Testis (tissue), 3 donors: ENCODE measurements around the gene LRFN5. TPM values are rescaled to one million over a fixed set of nuclear protein-coding genes. Genes with fewer than 3 reads are reported as not detected.

Source experiments
- DNase-seq: peaks from one replicate; pipeline ENCODE4 v3.0.0-alpha.2; 2019
- H3K27ac ChIP-seq, 2 donors: fragments of 200-600 bp; sonication (generic); one replicate each; pipeline ENCODE4 v1.5.1; 2019
- H3K27me3 ChIP-seq: fragments of 200-600 bp; sonication (generic); one replicate; pipeline ENCODE4 v1.5.1; 2019
- H3K36me3 ChIP-seq: fragments of 200-600 bp; sonication (generic); one replicate; pipeline ENCODE4 v1.5.1; 2017; ENCODE audit warnings: low read depth; ENCODE audit errors: missing control alignments
- H3K4me1 ChIP-seq: fragments of 200-600 bp; sonication (generic); one replicate; pipeline ENCODE4 v1.5.1; 2019
- H3K4me3 ChIP-seq, 2 donors: fragments of 200-600 bp; sonication (generic); one replicate each; pipeline ENCODE4 v1.5.1; 2017 to 2019
- H3K9me3 ChIP-seq: fragments of 200-600 bp; sonication (generic); one replicate; pipeline ENCODE4 v1.5.1; 2017
- CTCF ChIP-seq, 3 experiments: fragments of 450-650 bp in 2 of 3; fragments of 200-600 bp in 1 of 3; sonication (generic) in 1 of 3; IDR thresholded peaks; one replicate each; pipeline ENCODE4 v1.5.1; 2016 to 2019; ENCODE audit warnings: antibody characterized with exemption in 3 of 3, mild to moderate bottlenecking in 2 of 3, moderate library complexity in 1 of 3
- POLR2A ChIP-seq: fragments of 450-650 bp; IDR thresholded peaks from one replicate; pipeline ENCODE4 v1.6.1; 2017; ENCODE audit warnings: antibody characterized with exemption, mild to moderate bottlenecking, moderate library complexity
- WGBS, 2 donors: methylation state at CpG; one replicate each; pipeline ENCODE4 v1.1.5; 2018; 5-methylcytosine and 5-hydroxymethylcytosine counted together
- intact Hi-C: fragments of 100-400 bp; cut with DNase I; formaldehyde crosslinking; loops from one replicate; pipeline ENCODE4 v1.15.1; 2023; ENCODE audit warnings: low total_unique reads
- polyA plus RNA-seq: library from polyadenylated mRNA; stranded (reverse); fragments of 350-450 nt; fragmentation: Illumina TruSeq; extraction: RNeasy Lipid Tissue Mini Kit (QIAGEN cat#74804); gene quantifications from one replicate; pipeline ENCODE4 v1.2.3, GENCODE V29; 2014; ENCODE audit warnings: low read depth, low replicate concordance; ENCODE audit not compliant: insufficient read depth
- total RNA-seq, 2 donors: library from RNA; depleted of rRNA; stranded (reverse); fragments of >200 nt; gene quantifications; one replicate each; pipeline ENCODE4 v1.2.3, GENCODE V29; 2016

The LRFN5 gene
- total and polyA plus RNA-seq, 3 donors from 2014 or later: 2.4 to 6.8 (median 5.9) TPM

DNA sequence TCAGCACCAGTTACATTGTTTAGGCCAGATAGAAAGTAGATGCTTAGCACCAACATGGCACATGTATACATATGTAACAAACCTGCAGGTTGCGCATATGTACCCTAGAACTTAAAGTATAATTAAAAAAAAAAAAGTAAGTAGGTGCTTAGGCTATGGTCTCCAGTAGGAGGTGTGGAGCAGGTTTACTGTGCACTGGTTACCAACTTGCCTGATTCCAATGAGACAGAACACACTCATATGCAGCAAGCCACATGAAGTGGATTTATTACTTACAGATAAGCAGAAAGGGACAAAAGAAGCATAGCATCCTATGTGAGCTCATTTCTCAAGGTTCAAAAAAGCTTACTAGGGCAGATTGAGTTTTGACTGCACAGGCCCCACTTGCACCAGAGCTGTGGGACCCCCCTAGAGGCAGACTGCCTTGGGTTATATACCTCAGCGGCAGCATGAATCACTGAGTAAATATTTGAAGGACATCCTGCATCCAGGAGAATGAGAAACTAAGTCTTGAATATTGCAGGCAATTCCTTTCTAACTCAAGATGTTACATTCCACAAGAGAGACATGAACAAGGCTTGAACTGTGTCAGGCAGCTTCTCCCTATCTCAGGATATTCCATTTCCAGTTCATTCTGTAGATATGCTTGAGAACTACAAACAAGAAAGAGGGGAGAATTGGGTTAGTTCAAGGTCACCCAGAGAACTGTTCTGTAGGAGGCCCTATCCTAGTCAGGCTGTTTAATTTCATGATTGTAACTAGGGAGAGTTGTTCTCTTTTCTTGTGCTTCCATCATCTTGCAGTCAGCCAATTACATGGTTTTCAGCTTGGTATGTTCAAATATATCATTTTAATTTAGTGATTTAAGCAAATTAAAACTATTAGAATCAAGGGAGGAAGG is 30.1 kb downstream of the LRFN5 start:
- Histone ChIP-seq H3K9me3 (no peaks in the 10 kb centered on the region), H3K36me3 (no peaks in the 10 kb centered on the region), H3K27ac (no peak overlapping the region), H3K4me1 (no peaks in the 10 kb centered on the region), H3K27me3 (no peaks in the 10 kb centered on the region), H3K4me3 (no peak overlapping the region)
- no peak for TF ChIP-seq CTCF (IDR thresholded peaks at IDR 0.05)
- TF ChIP-seq POLR2A: no peak
- no peak for DNase-seq
- intact Hi-C loops: no loop called here
- WGBS, 2 donors: 64 to 67% methylated on average over 2 of the region's 2 CpGs

- Histone ChIP-seq H3K36me3 (no peaks in the 10 kb centered on the region), H3K27ac (no peak overlapping the region), H3K4me1 (no peaks in the 10 kb centered on the region), H3K4me3 (no peak overlapping the region), H3K27me3 (no peaks in the 10 kb centered on the region), H3K9me3 (no peaks in the 10 kb centered on the region)
- WGBS, 2 donors: 94 to 97% methylated on average over 1 of the region's 1 CpG
- TF ChIP-seq CTCF (IDR thresholded peaks at IDR 0.05) (no peak), POLR2A (no peak)
- no peak for DNase-seq
- intact Hi-C loops: no loop called here
Observed at GRCh38 chr14:41641690-41642089, 35.0 kb downstream of the LRFN5 start.

DNA sequence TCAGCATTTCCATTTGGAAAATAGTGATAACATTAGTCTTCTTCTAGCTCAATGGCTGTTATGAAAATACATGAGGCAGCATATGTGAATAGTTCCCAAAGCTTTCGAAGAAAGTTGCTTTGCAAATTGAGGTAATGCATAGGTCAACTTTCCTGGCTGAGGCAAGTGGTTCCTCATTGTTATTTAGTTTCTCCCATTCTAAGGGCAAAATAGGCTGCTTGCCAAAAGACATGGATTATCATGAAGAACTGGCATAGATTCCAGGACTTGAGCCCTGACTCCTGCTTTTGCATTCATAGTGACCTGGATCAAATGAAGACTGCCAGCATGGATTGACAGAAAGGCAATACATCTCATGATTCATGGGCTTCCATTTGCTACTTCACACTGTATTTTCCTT is 35.7 kb downstream of the LRFN5 start:
- Histone ChIP-seq H3K9me3 (no peaks in the 10 kb centered on the region), H3K4me3 (no peak overlapping the region), H3K4me1 (no peaks in the 10 kb centered on the region), H3K27me3 (no peaks in the 10 kb centered on the region), H3K36me3 (no peaks in the 10 kb centered on the region), H3K27ac (no peak overlapping the region)
- intact Hi-C loops: no loop called here
- DNase-seq: no peak
- no peak for TF ChIP-seq POLR2A
- 72 to 88% methylated on average over 1 of the region's 1 CpG for WGBS, 2 donors

GRCh38 chr14:41642789-41643188 is 36.1 kb downstream of the LRFN5 start:
- no peaks in the 10 kb centered on the region for H3K9me3 ChIP-seq
- no peaks in the 10 kb centered on the region for H3K4me1 ChIP-seq
- H3K4me3 ChIP-seq: no peak overlapping the region
- no peak for TF ChIP-seq POLR2A
- no peak for TF ChIP-seq CTCF (IDR thresholded peaks at IDR 0.05)
- DNase-seq: no peak
- H3K27me3 ChIP-seq: no peaks in the 10 kb centered on the region
- intact Hi-C loops: no loop called here
- H3K27ac ChIP-seq: no peak overlapping the region
- 92 to 95% methylated on average over 2 of the region's 2 CpGs for WGBS, 2 donors
- no peaks in the 10 kb centered on the region for H3K36me3 ChIP-seq

GRCh38 chr14:41644606-41645005 is 37.9 kb downstream of the LRFN5 start:
- Histone ChIP-seq H3K4me1 (no peaks in the 10 kb centered on the region), H3K4me3 (no peak overlapping the region), H3K27ac (no peak overlapping the region), H3K27me3 (no peaks in the 10 kb centered on the region), H3K9me3 (no peaks in the 10 kb centered on the region), H3K36me3 (no peaks in the 10 kb centered on the region)
- intact Hi-C loops: no loop called here
- no peak for DNase-seq
- 72 to 80% methylated on average over 1 of the region's 1 CpG for WGBS, 2 donors
- TF ChIP-seq CTCF (IDR thresholded peaks at IDR 0.05): no peak
- TF ChIP-seq POLR2A: no peak
